Measurements from ENCODE around the gene POU6F2.

GRCh38 chr7:39261771-39262170 is 284.1 kb downstream of the POU6F2 start:
- TF ChIP-seq EZH2 (IDR thresholded peaks at IDR 0.05; ENCODE audit: borderline replicate concordance, insufficient read depth, low read depth, low read length, poor library complexity, severe bottlenecking) = no peak
- no peak for TF ChIP-seq CTCF (IDR thresholded peaks at IDR 0.05)
